Measurements from ENCODE around the gene CD244. TPM values are rescaled to one million over a fixed set of nuclear protein-coding genes. Genes with fewer than 3 reads are reported as not detected.
"Not testable (repeated sequence)": the region's sequence is repeated elsewhere in the genome, so short reads cannot be mapped to it uniquely, and the experiment has no call there.

CD244 gene
- total and polyA plus RNA-seq, 9 donors = 0.13 to 1.3 (median 0.30) TPM

DNA sequence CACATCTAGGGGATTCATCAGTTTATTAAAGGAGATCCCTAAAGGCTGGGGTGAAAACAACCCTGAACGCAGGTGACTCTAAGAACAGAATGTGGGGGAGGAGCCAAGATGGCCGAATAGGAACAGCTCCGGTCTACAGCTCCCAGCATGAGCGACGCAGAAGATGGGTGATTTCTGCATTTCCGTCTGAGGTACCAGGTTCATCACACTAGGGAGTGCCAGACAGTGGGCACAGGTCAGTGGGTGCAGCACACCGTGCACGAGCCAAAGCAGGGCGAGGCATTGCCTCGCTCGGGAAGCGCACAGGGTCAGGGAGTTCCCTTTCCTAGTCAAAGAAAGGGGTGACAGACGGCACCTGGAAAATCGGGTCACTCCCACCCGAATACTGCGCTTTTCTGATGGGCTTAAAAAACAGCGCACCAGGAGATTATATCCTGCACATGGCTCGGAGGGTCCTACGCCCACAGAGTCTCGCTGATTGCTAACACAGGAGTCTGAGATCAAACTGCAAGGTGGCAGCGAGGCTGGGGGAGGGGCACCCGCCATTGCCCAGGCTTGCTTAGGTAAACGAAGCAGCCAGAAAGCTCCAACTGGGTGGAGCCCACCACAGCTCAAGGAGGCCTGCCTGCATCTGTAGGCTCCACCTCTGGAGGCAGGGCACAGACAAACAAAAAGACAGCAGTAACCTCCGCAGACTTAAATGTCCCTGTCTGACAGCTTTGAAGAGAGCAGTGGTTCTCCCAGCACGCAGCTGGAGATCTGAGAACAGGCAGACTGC, 79.5 kb downstream of the CD244 start:
- whole genome bisulfite sequencing (ENCODE audit: insufficient coverage) = 86% methylated on average over 20 of the region's 25 CpGs

DNA sequence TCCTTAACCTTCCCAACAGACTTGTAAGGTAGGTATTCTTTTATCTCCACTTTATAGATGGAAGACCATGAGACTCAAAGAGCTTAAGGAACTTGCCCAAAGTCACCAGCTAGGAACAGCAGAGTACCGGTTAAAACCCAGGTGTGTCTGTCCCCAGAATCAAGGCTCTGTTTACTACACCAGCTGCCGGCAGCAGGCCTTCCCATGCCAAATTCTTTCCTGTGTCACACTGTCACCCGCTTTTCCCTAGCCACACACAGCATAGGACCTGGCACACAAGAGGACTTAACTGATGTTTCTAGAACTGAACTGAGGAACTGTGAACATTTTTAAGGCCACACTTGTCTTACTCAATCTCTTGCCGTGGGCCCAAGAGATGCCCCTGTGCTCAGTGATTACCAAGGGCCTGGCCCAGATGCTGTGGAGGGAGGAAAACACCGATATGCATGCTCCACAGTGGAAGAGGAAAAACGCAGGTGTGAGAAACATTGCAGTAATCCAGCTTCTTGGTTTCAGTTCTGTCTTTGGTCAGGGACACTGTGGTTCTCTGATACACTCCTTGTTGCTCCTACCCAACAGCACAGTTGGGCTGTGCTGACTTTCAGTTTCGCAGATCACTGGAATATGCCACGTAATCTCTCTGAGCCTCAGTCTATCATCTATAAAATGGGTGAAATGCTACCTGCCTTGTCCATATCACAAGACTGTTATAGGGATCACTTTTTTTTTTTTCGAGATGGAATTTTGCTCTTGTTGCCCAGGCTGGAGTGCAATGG, 80.6 kb downstream of the CD244 start:
- Histone ChIP-seq H3K9me3 (replicated peaks; ENCODE audit: control insufficient read depth, low read depth, low read length) (no peaks in the 10 kb centered on the region), H3K36me3 (ENCODE audit: control insufficient read depth, insufficient read depth, low read length) (no peaks in the 10 kb centered on the region), H3K27ac (ENCODE audit: low read length) (no peak overlapping the region), H3K4me3 (ENCODE audit: low read length) (no peak overlapping the region), H3K4me1 (ENCODE audit: control insufficient read depth, insufficient read depth, low read length) (no peaks in the 10 kb centered on the region), H3K27me3 (ENCODE audit: control insufficient read depth, insufficient read depth, low read length) (no peaks in the 10 kb centered on the region)
- WGBS (ENCODE audit: insufficient coverage) = 76% methylated on average over 7 of the region's 9 CpGs
- DNase-seq = peak; percentile 40

More for the DNA sequence above, 79.5 kb downstream of the CD244 start:
- H3K27ac ChIP-seq (ENCODE audit: low read length); H3K9me3 ChIP-seq (replicated peaks; ENCODE audit: control insufficient read depth, low read depth, low read length); H3K36me3 ChIP-seq (ENCODE audit: control insufficient read depth, insufficient read depth, low read length); H3K4me3 ChIP-seq (ENCODE audit: low read length); DNase-seq; H3K27me3 ChIP-seq (ENCODE audit: control insufficient read depth, insufficient read depth, low read length); H3K4me1 ChIP-seq (ENCODE audit: control insufficient read depth, insufficient read depth, low read length): not testable (repeated sequence)

DNA sequence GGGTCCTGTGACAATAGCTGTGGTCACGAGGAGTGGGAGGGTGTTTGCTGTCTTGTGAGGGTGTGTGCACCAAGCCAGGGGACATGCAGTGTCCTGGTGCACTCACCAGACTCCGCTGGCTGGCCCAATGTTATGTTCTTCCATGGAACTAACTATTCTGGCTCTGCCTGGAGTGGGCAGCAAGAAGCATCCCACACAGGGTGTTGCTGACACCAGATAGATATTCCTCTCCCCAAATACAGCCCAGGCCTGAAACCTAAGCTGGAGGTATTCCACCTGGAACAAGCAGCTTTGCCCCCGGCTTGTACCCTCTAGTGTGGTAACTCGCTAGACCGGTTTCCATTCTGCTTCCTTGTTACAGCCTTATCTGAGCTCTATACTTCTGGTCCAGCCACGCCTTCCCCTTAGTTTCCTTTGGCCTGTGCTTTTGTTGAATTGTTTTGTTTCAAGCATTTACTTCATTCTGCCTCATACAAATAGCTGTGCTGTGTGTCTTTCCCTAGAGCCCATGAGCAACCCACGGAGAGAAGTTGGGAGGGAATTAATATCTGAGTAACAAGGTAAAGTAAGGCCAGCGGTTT, 81.4 kb downstream of the CD244 start:
- Histone ChIP-seq H3K4me3 (ENCODE audit: low read length) (no peak overlapping the region), H3K27ac (ENCODE audit: low read length) (no peak overlapping the region), H3K4me1 (ENCODE audit: control insufficient read depth, insufficient read depth, low read length) (no peaks in the 10 kb centered on the region), H3K36me3 (ENCODE audit: control insufficient read depth, insufficient read depth, low read length) (no peaks in the 10 kb centered on the region), H3K9me3 (replicated peaks; ENCODE audit: control insufficient read depth, low read depth, low read length) (no peaks in the 10 kb centered on the region), H3K27me3 (ENCODE audit: control insufficient read depth, insufficient read depth, low read length) (no peaks in the 10 kb centered on the region)
- DNase-seq = no peak
- WGBS (ENCODE audit: insufficient coverage) = 85% methylated on average over 2 of the region's 8 CpGs

DNA sequence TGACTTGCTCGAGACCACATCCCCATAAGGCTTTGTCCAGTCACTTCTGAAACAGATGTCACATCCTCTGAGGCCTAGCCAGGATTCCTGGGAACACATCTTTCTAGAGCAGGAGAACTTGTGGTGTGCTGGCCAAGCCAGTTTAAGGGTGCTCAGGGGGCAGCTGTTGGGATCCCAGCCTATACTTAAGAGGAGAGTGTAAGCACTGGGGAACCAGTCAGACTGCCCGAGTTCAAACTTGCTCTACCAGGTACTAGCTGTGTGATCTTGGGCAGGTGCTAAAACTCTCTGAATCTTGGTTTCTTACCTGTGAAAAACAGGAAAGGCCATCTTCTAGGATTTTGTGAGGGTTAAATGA, 82.3 kb downstream of the CD244 start:
- WGBS (ENCODE audit: insufficient coverage) = 86% methylated on average over 1 of the region's 2 CpGs
- Histone ChIP-seq H3K4me1 (ENCODE audit: control insufficient read depth, insufficient read depth, low read length) (no peaks in the 10 kb centered on the region), H3K9me3 (replicated peaks; ENCODE audit: control insufficient read depth, low read depth, low read length) (no peaks in the 10 kb centered on the region), H3K27me3 (ENCODE audit: control insufficient read depth, insufficient read depth, low read length) (no peaks in the 10 kb centered on the region), H3K4me3 (ENCODE audit: low read length) (no peak overlapping the region), H3K27ac (ENCODE audit: low read length) (no peak overlapping the region), H3K36me3 (ENCODE audit: control insufficient read depth, insufficient read depth, low read length) (no peaks in the 10 kb centered on the region)
- DNase-seq = no peak

Other genes with a start within 250 kb of the CD244 start
- 0.04 TPM for gene SLAMF1, start 215.8 kb downstream of the CD244 start, total RNA-seq
- under 1 TPM in 2 of 8 donors, not detected in 6; 0.05 to 0.07 TPM for gene SLAMF1, start 215.8 kb downstream of the CD244 start, polyA plus RNA-seq (ENCODE audit: insufficient read depth in 1 of 8, insufficient read length in 8 of 8, low replicate concordance in 1 of 8)
- 1.2 TPM for gene CD48, start 151.1 kb downstream of the CD244 start, total RNA-seq
- gene CD48, start 151.1 kb downstream of the CD244 start, polyA plus RNA-seq (ENCODE audit: insufficient read depth in 1 of 8, insufficient read length in 8 of 8, low replicate concordance in 1 of 8) = 1 to 10 TPM; 1.1 to 2.0 (median 1.3) TPM
- 0.13 TPM for gene SLAMF7, start 123.6 kb downstream of the CD244 start, total RNA-seq
- gene SLAMF7, start 123.6 kb downstream of the CD244 start, polyA plus RNA-seq (ENCODE audit: insufficient read depth in 1 of 8, insufficient read length in 8 of 8, low replicate concordance in 1 of 8) = under 1 TPM; 0.09 to 0.49 (median 0.30) TPM
- gene LY9, start 66.7 kb downstream of the CD244 start, total RNA-seq = 0.13 TPM
- under 1 TPM in 7 of 8 donors, not detected in 1; 0.08 to 0.42 (median 0.16) TPM for gene LY9, start 66.7 kb downstream of the CD244 start, polyA plus RNA-seq (ENCODE audit: insufficient read depth in 1 of 8, insufficient read length in 8 of 8, low replicate concordance in 1 of 8)
- 0.13 TPM for gene ITLN1, start 22.3 kb upstream of the CD244 start, total RNA-seq
- 1 to 10 TPM in 2 of 8 donors, under 1 TPM in 4, not detected in 2; 0.19 to 8.6 (median 0.37) TPM for gene ITLN1, start 22.3 kb upstream of the CD244 start, polyA plus RNA-seq (ENCODE audit: insufficient read depth in 1 of 8, insufficient read length in 8 of 8, low replicate concordance in 1 of 8)
- gene ITLN2, start 91.9 kb upstream of the CD244 start, total RNA-seq = not detected
- gene ITLN2, start 91.9 kb upstream of the CD244 start, polyA plus RNA-seq (ENCODE audit: insufficient read depth in 1 of 8, insufficient read length in 8 of 8, low replicate concordance in 1 of 8) = under 1 TPM in 1 of 8 donors, not detected in 7; 0.56 TPM
- 11.7 TPM for gene F11R, start 158.3 kb upstream of the CD244 start, total RNA-seq
- 10 to 100 TPM in 7 of 8 donors, 1 to 10 TPM in 1; 8.9 to 28.0 (median 12.7) TPM for gene F11R, start 158.3 kb upstream of the CD244 start, polyA plus RNA-seq (ENCODE audit: insufficient read depth in 1 of 8, insufficient read length in 8 of 8, low replicate concordance in 1 of 8)
- 28.8 TPM for gene TSTD1, start 176.1 kb upstream of the CD244 start, total RNA-seq
- 10 to 100 TPM; 22.4 to 36.7 (median 25.4) TPM for gene TSTD1, start 176.1 kb upstream of the CD244 start, polyA plus RNA-seq (ENCODE audit: insufficient read depth in 1 of 8, insufficient read length in 8 of 8, low replicate concordance in 1 of 8)
- 46.9 TPM for gene USF1, start 183.1 kb upstream of the CD244 start, total RNA-seq
- 10 to 100 TPM; 34.9 to 42.5 (median 37.9) TPM for gene USF1, start 183.1 kb upstream of the CD244 start, polyA plus RNA-seq (ENCODE audit: insufficient read depth in 1 of 8, insufficient read length in 8 of 8, low replicate concordance in 1 of 8)
- 1.3 TPM for gene ARHGAP30, start 207.0 kb upstream of the CD244 start, total RNA-seq
- gene ARHGAP30, start 207.0 kb upstream of the CD244 start, polyA plus RNA-seq (ENCODE audit: insufficient read depth in 1 of 8, insufficient read length in 8 of 8, low replicate concordance in 1 of 8) = 1 to 10 TPM; 2.7 to 3.4 (median 2.9) TPM
- 0.04 TPM for gene NECTIN4, start 226.7 kb upstream of the CD244 start, total RNA-seq
- gene NECTIN4, start 226.7 kb upstream of the CD244 start, polyA plus RNA-seq (ENCODE audit: insufficient read depth in 1 of 8, insufficient read length in 8 of 8, low replicate concordance in 1 of 8) = 1 to 10 TPM in 1 of 8 donors, under 1 TPM in 6, not detected in 1; 0.05 to 6.1 (median 0.10) TPM
- gene KLHDC9, start 235.5 kb upstream of the CD244 start, total RNA-seq = 1.0 TPM
- gene KLHDC9, start 235.5 kb upstream of the CD244 start, polyA plus RNA-seq (ENCODE audit: insufficient read depth in 1 of 8, insufficient read length in 8 of 8, low replicate concordance in 1 of 8) = 1 to 10 TPM in 2 of 8 donors, under 1 TPM in 6; 0.23 to 1.5 (median 0.64) TPM